Ectodermal cell (in vitro differentiated cells): ENCODE measurements around the gene MPST.
"Not testable (repeated sequence)": the region's sequence is repeated elsewhere in the genome, so short reads cannot be mapped to it uniquely, and the experiment has no call there.

Experiments
- H3K27ac ChIP-seq: 2 replicates; pipeline ENCODE4 v1.7.0; 2013; ENCODE audit warnings: mild to moderate bottlenecking, low read depth, low read length; ENCODE audit not compliant: insufficient read depth, poor library complexity, severe bottlenecking
- H3K27me3 ChIP-seq: 2 replicates; pipeline ENCODE4 v1.7.0; 2013; ENCODE audit warnings: mild to moderate bottlenecking, low read length; ENCODE audit not compliant: insufficient read depth, control insufficient read depth, poor library complexity, severe bottlenecking
- H3K36me3 ChIP-seq: one replicate; pipeline ENCODE4 v1.7.0; 2013; ENCODE audit warnings: low read length; ENCODE audit not compliant: control insufficient read depth, insufficient read depth
- H3K4me1 ChIP-seq: one replicate; pipeline ENCODE4 v1.7.0; 2013; ENCODE audit warnings: low read length; ENCODE audit not compliant: control insufficient read depth, insufficient read depth
- H3K4me3 ChIP-seq: 2 replicates; pipeline ENCODE4 v1.7.0; 2013; ENCODE audit warnings: low read depth, low read length, control low read depth; ENCODE audit not compliant: insufficient read depth
- H3K9me3 ChIP-seq: 2 replicates; pipeline ENCODE4 v1.7.0; 2013; ENCODE audit warnings: mild to moderate bottlenecking, low read length, moderate library complexity; ENCODE audit not compliant: control insufficient read depth
- WGBS, 2 experiments: methylation state at CpG; one replicate each; pipeline ENCODE4 v1.1.7; 2013; ENCODE audit warnings: missing lambda C conversion rate in 2 of 2; 5-methylcytosine and 5-hydroxymethylcytosine counted together

Gene MPST

DNA sequence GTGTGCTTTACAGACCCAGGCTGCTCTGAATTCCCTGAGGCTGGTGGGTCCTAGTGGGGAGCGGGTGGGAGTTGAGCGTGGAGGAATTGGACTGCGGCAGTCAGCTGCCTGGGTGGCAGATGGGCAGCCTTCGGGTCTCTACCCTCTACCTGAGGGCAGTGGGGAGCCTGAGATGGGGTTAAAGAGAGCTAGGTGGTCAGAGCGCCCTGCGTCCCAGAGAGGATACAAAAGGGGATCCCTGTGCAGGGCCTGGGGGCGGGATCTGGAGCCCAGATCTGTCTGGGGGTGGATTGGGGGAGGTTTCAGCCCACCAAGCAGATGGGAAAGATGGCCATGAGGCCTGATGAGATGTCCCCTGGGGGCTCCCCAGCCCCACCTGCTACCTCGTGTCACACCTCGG lies 50.2 kb downstream of the MPST start:
- no peak overlapping the region for H3K4me3 ChIP-seq
- H3K36me3 ChIP-seq, result no peaks in the 10 kb centered on the region
- no peak overlapping the region for H3K27ac ChIP-seq
- no peaks in the 10 kb centered on the region for H3K9me3 ChIP-seq
- 87 to 88% methylated on average over 9 of the region's 9 CpGs for WGBS, 2 experiments
- peaks cover 3% of the 10 kb centered on the region for H3K4me1 ChIP-seq
- peaks cover 52% of the 10 kb centered on the region for H3K27me3 ChIP-seq

DNA sequence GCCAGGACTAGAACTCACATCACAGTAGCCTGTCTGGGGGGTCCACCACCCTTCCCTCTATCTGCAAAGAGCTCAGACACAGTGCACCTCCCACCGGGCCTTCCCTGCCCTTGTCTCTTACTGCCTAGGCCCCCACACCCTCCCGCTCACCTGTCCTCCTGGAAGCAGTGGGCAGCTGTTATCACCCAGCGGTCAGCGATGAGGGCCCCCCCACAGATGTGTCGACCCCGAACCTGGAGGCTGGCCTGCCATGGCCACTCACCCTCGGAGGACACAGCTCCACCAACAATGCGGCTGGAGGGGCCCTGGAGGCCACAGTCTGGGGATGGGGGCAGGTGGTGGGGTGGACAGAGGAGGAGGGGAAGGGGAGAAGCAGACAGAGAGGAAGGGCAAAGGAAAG lies 50.8 kb downstream of the MPST start:
- H3K36me3 ChIP-seq, result no peaks in the 10 kb centered on the region
- peaks cover 58% of the 10 kb centered on the region for H3K27me3 ChIP-seq
- 90 to 92% methylated on average over 8 of the region's 8 CpGs for WGBS, 2 experiments
- H3K27ac ChIP-seq, result no peak overlapping the region
- no peak overlapping the region for H3K4me3 ChIP-seq
- H3K4me1 ChIP-seq, result peaks cover 3% of the 10 kb centered on the region
- no peaks in the 10 kb centered on the region for H3K9me3 ChIP-seq

DNA sequence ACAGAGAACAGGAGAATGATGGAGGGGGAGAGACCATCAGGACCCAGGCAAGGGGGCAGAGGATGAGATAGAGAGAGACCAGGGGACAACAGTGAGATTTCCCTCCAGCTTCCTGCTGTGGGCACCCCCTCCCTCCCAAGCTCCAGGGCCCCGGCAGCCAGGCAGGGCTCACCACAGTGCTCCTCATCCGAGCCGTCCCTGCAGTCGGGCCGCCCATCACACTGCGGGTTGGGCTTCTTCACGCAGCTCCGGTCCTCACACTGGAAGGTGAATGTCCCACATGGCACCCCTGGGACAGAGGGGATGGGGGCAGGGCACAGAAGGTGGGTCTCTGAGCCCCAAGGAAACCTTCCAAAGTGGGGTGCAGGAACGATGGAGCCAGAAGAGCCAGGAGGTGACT lies 51.2 kb downstream of the MPST start:
- Histone ChIP-seq H3K9me3 (no peaks in the 10 kb centered on the region), H3K27me3 (peaks cover 59% of the 10 kb centered on the region)
- WGBS, 2 experiments, result 70 to 77% methylated on average over 9 of the region's 9 CpGs

DNA sequence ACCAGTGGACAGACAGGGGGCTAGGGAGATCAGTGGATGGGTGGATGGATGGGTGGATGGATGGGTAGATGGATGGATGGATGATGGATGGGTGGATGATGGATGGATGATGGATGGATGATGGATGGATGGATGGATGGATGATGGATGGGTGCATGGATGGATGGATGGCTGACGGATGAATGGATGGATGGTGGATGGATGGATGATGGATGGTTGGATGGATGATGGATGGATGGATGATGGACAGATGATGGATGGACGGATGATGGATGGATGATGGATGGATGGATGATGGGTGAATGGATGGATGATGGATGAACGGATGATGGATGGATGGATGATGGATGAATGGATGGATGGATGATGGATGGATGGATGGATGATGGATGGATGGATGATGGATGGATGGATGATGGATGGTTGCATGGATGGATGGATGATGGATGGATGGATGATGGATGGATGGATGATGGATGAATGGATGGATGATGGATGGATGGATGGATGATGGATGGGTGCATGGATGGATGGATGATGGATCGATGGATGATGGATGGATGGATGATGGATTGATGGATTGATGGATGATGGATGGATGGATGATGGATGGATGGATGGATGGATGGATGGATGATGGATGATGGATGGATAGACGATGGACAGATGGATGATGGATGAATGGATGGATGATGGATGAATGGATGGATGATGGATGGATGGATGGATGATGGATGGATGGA lies 52.5 kb downstream of the MPST start:
- not testable (repeated sequence) for H3K4me1 ChIP-seq, H3K9me3 ChIP-seq, H3K36me3 ChIP-seq, H3K4me3 ChIP-seq, H3K27ac ChIP-seq
- WGBS, 2 experiments, result 91 to 95% methylated on average over 5 of the region's 5 CpGs
- peaks cover 69% of the 10 kb centered on the region for H3K27me3 ChIP-seq

More for the DNA sequence above, 51.2 kb downstream of the MPST start:
- Histone ChIP-seq H3K27ac (no peak overlapping the region), H3K4me3 (no peak overlapping the region), H3K4me1 (peaks cover 3% of the 10 kb centered on the region), H3K36me3 (no peaks in the 10 kb centered on the region)

DNA sequence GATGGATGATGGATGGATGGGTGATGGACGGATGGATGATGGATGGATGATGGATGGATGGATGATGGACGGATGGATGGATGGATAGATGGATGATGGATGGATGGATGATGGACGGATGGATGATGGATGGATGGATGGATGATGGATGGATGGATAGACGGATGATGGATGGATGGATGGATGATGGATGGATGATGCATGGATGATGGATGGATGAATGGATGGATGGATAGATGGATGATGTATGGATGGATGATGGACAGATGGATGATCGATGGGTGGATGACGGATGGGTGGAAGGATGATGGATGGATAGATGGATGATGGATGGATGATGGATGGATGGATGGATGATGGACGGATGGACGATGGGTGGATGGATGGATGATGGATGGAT lies 53.1 kb downstream of the MPST start:
- H3K27me3 ChIP-seq, result peaks cover 68% of the 10 kb centered on the region
- H3K4me3 ChIP-seq, result no peak overlapping the region
- no peaks in the 10 kb centered on the region for H3K36me3 ChIP-seq
- WGBS, 2 experiments, result 90 to 91% methylated on average over 8 of the region's 8 CpGs
- no peak overlapping the region for H3K27ac ChIP-seq
- peaks cover 3% of the 10 kb centered on the region for H3K4me1 ChIP-seq
- H3K9me3 ChIP-seq, result no peaks in the 10 kb centered on the region

DNA sequence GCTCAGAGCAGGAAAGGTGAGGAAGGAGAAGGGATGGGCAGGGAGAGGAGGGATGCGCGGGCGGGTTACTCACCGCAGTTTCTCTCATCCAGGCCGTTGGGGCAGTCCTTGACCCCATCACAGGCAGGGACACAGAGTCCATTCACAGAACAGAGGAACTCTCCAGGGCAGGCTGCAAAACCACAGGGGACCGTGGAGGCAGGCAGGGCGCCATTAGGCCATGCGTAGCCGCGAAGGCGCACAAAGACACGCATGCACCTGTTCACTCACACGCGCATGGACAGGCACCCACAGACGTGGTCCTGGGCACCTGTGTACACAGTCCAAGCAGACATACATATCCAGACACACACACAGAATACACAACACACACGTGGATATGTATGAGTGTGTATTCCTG lies 55.0 kb downstream of the MPST start:
- Histone ChIP-seq H3K4me3 (no peak overlapping the region), H3K27me3 (peaks cover 50% of the 10 kb centered on the region)

DNA sequence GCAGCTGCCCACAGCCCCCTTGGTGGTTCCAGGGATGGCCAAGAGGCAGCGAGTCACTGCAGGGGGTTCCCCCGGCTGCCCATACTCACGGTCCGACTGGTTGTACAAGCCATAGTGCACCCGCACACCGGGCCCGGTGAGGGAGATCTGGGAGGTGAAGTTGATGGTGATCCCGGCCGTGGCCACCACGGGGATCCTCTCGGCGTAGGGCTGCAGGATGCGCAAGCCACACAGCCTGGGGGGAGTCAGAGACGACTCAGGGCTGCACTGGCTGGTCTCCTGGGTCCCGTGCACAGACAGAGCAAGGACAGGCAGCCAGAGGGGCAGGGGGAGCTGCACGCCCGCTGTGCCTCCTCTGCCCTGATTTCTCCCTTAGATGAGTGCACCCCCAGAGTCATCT lies 55.5 kb downstream of the MPST start:
- Histone ChIP-seq H3K4me1 (no peaks in the 10 kb centered on the region), H3K36me3 (no peaks in the 10 kb centered on the region), H3K9me3 (no peaks in the 10 kb centered on the region), H3K27me3 (peaks cover 45% of the 10 kb centered on the region), H3K4me3 (no peak overlapping the region), H3K27ac (no peak overlapping the region)
- WGBS, 2 experiments, result 80 to 84% methylated on average over 17 of the region's 17 CpGs

More for the DNA sequence above, 55.0 kb downstream of the MPST start:
- Histone ChIP-seq H3K36me3 (no peaks in the 10 kb centered on the region), H3K9me3 (no peaks in the 10 kb centered on the region), H3K27ac (no peak overlapping the region), H3K4me1 (no peaks in the 10 kb centered on the region)
- 89 to 94% methylated on average over 16 of the region's 16 CpGs for WGBS, 2 experiments

DNA sequence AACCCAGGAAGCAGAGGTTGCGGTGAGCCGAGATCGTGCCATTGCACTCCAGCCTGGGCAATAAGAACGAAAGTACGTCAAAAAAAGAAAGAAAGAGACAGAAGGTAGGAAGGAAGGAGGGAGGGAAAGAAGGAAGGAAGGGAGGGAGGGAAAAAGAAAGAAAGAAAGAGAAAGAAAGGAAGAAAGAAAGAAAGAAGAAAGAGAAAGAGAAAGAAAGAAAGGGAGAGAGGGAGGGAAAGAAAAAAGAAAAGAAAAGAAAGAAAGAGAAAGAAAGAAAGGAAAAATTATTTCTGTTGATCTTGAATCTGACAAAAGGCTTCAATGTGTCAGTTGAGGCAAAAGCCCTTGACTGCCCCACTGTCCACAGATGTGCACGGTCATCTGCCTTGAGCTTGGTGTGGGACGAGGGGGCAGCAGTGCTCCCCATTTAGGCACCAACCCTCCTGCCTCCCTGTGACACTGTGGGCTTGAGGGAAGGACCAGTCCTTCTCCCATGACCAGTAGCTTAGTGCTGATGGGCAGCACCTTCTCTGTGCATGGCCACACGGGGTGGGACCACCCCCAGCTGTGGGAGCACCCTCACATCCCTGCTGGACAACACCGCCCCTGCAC lies 56.4 kb downstream of the MPST start:
- Histone ChIP-seq H3K27ac (no peak overlapping the region), H3K27me3 (peaks cover 36% of the 10 kb centered on the region), H3K4me3 (no peak overlapping the region), H3K9me3 (no peaks in the 10 kb centered on the region), H3K4me1 (no peaks in the 10 kb centered on the region), H3K36me3 (no peaks in the 10 kb centered on the region)
- 88 to 89% methylated on average over 9 of the region's 9 CpGs for WGBS, 2 experiments

DNA sequence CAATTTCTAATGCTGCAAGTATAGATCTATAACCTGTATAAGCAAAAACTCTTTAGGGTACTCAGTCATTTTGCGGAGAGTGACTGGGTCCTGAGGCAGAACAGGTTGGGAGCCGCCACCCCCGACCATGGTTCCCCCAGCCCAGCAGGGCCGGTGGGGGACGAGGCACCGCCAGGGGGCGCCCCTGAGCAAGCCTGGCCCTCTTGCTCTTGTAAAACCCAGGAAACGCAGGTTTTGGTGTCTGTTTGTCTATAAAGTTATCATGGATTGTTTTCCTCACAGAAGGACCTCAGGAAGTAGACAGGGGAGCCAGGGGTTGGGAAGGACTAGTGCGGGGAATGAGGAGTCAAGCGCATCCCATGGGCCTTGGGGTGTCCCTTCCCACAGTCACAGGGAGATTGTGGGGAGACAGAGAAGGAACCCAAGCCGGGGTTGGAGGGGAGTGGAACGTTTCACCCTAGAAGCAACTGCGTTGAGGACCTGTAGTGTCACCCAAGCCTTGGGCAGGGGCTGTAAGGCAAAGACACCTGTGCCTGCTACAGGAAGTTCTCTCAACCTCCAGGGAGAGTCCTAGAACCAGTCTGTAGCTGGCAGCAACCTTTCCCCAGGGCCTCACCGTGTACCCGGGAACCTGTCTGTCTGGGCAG lies 58.4 kb downstream of the MPST start:
- Histone ChIP-seq H3K27me3 (peaks cover 26% of the 10 kb centered on the region), H3K4me3 (no peak overlapping the region), H3K27ac (no peak overlapping the region), H3K36me3 (no peaks in the 10 kb centered on the region), H3K4me1 (no peaks in the 10 kb centered on the region), H3K9me3 (no peaks in the 10 kb centered on the region)
- WGBS, 2 experiments, result 47% methylated on average over 15 of the region's 15 CpGs

DNA sequence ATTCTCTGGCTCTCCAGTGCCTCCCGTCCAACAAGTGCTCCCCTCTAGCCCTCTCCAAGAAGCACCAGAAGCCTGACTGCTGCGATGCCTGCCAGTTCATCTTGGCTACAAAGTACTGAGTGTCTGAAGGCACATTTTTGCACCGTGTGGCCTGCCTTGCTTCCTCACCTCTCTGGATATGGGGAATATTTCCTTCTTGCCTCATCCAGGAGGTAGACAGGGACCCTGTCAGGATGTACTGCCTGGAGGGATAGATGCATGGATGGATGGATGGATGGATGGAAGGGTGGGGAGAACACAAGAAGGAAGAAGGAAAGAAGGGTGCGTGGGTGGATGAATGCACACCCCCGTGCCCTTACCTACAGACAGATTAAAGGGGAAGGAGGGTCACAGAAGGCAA lies 59.6 kb downstream of the MPST start:
- H3K27me3 ChIP-seq, result peaks cover 23% of the 10 kb centered on the region
- WGBS, 2 experiments, result 70 to 78% methylated on average over 5 of the region's 5 CpGs

More for the DNA sequence above, 59.6 kb downstream of the MPST start:
- Histone ChIP-seq H3K4me3 (no peak overlapping the region), H3K4me1 (no peaks in the 10 kb centered on the region), H3K36me3 (no peaks in the 10 kb centered on the region), H3K27ac (no peak overlapping the region), H3K9me3 (no peaks in the 10 kb centered on the region)
